Mononuclear cell (primary cell): ENCODE data around the gene CD83. TPM values are rescaled to one million over a fixed set of nuclear protein-coding genes. Genes with fewer than 3 reads are reported as not detected.
A peak's percentile ranks its signal among the peaks of the same experiment; 100 is the strongest.

Source experiments
- H3K27me3 ChIP-seq: 2 replicates; pipeline ENCODE4 v1.6.0; 2011; ENCODE audit warnings: low read length, control low read depth; ENCODE audit not compliant: insufficient read depth
- H3K4me1 ChIP-seq: 2 replicates; pipeline ENCODE4 v1.5.1; 2011; ENCODE audit warnings: mild to moderate bottlenecking, low read length, control low read depth; ENCODE audit not compliant: insufficient read depth
- H3K4me3 ChIP-seq: 2 replicates; pipeline ENCODE4 v1.5.1; 2011; ENCODE audit warnings: mild to moderate bottlenecking, low read length, moderate library complexity
- H3K9me3 ChIP-seq: 2 replicates; pipeline ENCODE4 v1.5.1; 2011; ENCODE audit warnings: low read depth, mild to moderate bottlenecking, control low read depth, low read length
- total RNA-seq: library from RNA; depleted of rRNA; stranded (reverse); fragments of >200 nt; gene quantifications from one replicate; pipeline ENCODE4 v1.2.3, GENCODE V29; 2012

CD83 gene
- total RNA-seq, 1 donor, result 366 TPM

GRCh38 chr6:14107000-14107399, 10.6 kb upstream of the CD83 start:
- no peak overlapping the region for H3K4me3 ChIP-seq
- H3K9me3 ChIP-seq, result no peaks in the 10 kb centered on the region
- no peaks in the 10 kb centered on the region for H3K27me3 ChIP-seq
- peaks cover 28% of the 10 kb centered on the region for H3K4me1 ChIP-seq

GRCh38 chr6:14107711-14108494, 9.7 kb upstream of the CD83 start:
- Histone ChIP-seq H3K4me3 (no peak overlapping the region), H3K9me3 (no peaks in the 10 kb centered on the region), H3K27me3 (no peaks in the 10 kb centered on the region), H3K4me1 (peaks cover 28% of the 10 kb centered on the region)

- Histone ChIP-seq H3K4me1 (peaks cover 28% of the 10 kb centered on the region), H3K4me3 (no peak overlapping the region), H3K9me3 (no peaks in the 10 kb centered on the region), H3K27me3 (no peaks in the 10 kb centered on the region)
Measured at GRCh38 chr6:14108571-14109410, 8.8 kb upstream of the CD83 start.

- H3K4me1 ChIP-seq, result peaks cover 28% of the 10 kb centered on the region
- H3K27me3 ChIP-seq, result no peaks in the 10 kb centered on the region
- H3K9me3 ChIP-seq, result no peaks in the 10 kb centered on the region
- H3K4me3 ChIP-seq, result no peak overlapping the region
Measured at GRCh38 chr6:14109411-14109826, 8.2 kb upstream of the CD83 start.

GRCh38 chr6:14110001-14110818, 7.4 kb upstream of the CD83 start:
- H3K4me3 ChIP-seq, result no peak overlapping the region
- H3K4me1 ChIP-seq, result peaks cover 28% of the 10 kb centered on the region
- H3K9me3 ChIP-seq, result no peaks in the 10 kb centered on the region
- H3K27me3 ChIP-seq, result no peaks in the 10 kb centered on the region

GRCh38 chr6:14113976-14114375, 3.6 kb upstream of the CD83 start:
- Histone ChIP-seq H3K4me1 (peaks cover 31% of the 10 kb centered on the region), H3K27me3 (no peaks in the 10 kb centered on the region), H3K4me3 (no peak overlapping the region), H3K9me3 (no peaks in the 10 kb centered on the region)

GRCh38 chr6:14118091-14118439, 493 bp downstream of the CD83 start:
- H3K4me1 ChIP-seq, result peaks cover 46% of the 10 kb centered on the region
- H3K4me3 ChIP-seq, result peak overlapping the region; percentile 83
- H3K27me3 ChIP-seq, result no peaks in the 10 kb centered on the region
- H3K9me3 ChIP-seq, result no peaks in the 10 kb centered on the region

GRCh38 chr6:14118446-14118845, 874 bp downstream of the CD83 start:
- Histone ChIP-seq H3K4me3 (peak overlapping the region; percentile 83), H3K9me3 (no peaks in the 10 kb centered on the region), H3K27me3 (no peaks in the 10 kb centered on the region), H3K4me1 (peaks cover 50% of the 10 kb centered on the region)

GRCh38 chr6:14119784-14120183, 2.2 kb downstream of the CD83 start:
- no peak overlapping the region for H3K4me3 ChIP-seq
- peaks cover 60% of the 10 kb centered on the region for H3K4me1 ChIP-seq
- H3K9me3 ChIP-seq, result no peaks in the 10 kb centered on the region
- no peaks in the 10 kb centered on the region for H3K27me3 ChIP-seq

- Histone ChIP-seq H3K4me1 (peaks cover 67% of the 10 kb centered on the region), H3K9me3 (no peaks in the 10 kb centered on the region), H3K4me3 (no peak overlapping the region), H3K27me3 (no peaks in the 10 kb centered on the region)
Measured at GRCh38 chr6:14120546-14120945, 3.0 kb downstream of the CD83 start.

GRCh38 chr6:14121936-14122344, 4.4 kb downstream of the CD83 start:
- H3K9me3 ChIP-seq, result no peaks in the 10 kb centered on the region
- H3K27me3 ChIP-seq, result no peaks in the 10 kb centered on the region
- H3K4me3 ChIP-seq, result no peak overlapping the region
- H3K4me1 ChIP-seq, result peaks cover 76% of the 10 kb centered on the region

GRCh38 chr6:14123386-14124111, 6.0 kb downstream of the CD83 start:
- Histone ChIP-seq H3K4me3 (no peak overlapping the region), H3K9me3 (no peaks in the 10 kb centered on the region), H3K4me1 (peaks cover 73% of the 10 kb centered on the region), H3K27me3 (no peaks in the 10 kb centered on the region)

GRCh38 chr6:14125346-14125745, 7.8 kb downstream of the CD83 start:
- Histone ChIP-seq H3K4me3 (no peak overlapping the region), H3K4me1 (peaks cover 72% of the 10 kb centered on the region), H3K27me3 (no peaks in the 10 kb centered on the region), H3K9me3 (no peaks in the 10 kb centered on the region)

- no peaks in the 10 kb centered on the region for H3K9me3 ChIP-seq
- H3K27me3 ChIP-seq, result no peaks in the 10 kb centered on the region
- no peak overlapping the region for H3K4me3 ChIP-seq
- H3K4me1 ChIP-seq, result peaks cover 68% of the 10 kb centered on the region
Measured at GRCh38 chr6:14126191-14126590, 8.6 kb downstream of the CD83 start.
